HT-29 (cell line): ENCODE results near the gene MAK. TPM values are rescaled to one million over a fixed set of nuclear protein-coding genes. Genes with fewer than 3 reads are reported as not detected.
A peak's percentile ranks its signal among the peaks of the same experiment; 100 is the strongest.
"Not testable (repeated sequence)": the region's sequence is repeated elsewhere in the genome, so short reads cannot be mapped to it uniquely, and the experiment has no call there.

Experiments used
- DNase-seq: peaks from one replicate; pipeline ENCODE4 v3.0.0-alpha.2; 2015; ENCODE audit warnings: low spot score
- total RNA-seq: library from RNA; depleted of rRNA; stranded (reverse); fragments of >200 nt; shearing (Covaris generic); gene quantifications from 2 replicates; pipeline ENCODE4 v1.2.3, GENCODE V29; 2014; rRNA removed

MAK gene, protein sequence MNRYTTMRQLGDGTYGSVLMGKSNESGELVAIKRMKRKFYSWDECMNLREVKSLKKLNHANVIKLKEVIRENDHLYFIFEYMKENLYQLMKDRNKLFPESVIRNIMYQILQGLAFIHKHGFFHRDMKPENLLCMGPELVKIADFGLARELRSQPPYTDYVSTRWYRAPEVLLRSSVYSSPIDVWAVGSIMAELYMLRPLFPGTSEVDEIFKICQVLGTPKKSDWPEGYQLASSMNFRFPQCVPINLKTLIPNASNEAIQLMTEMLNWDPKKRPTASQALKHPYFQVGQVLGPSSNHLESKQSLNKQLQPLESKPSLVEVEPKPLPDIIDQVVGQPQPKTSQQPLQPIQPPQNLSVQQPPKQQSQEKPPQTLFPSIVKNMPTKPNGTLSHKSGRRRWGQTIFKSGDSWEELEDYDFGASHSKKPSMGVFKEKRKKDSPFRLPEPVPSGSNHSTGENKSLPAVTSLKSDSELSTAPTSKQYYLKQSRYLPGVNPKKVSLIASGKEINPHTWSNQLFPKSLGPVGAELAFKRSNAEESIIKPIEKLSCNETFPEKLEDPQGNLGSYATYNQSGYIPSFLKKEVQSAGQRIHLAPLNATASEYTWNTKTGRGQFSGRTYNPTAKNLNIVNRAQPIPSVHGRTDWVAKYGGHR
- 0.05 TPM in 1 of 2 replicates, not detected in the other for total RNA-seq

DNA sequence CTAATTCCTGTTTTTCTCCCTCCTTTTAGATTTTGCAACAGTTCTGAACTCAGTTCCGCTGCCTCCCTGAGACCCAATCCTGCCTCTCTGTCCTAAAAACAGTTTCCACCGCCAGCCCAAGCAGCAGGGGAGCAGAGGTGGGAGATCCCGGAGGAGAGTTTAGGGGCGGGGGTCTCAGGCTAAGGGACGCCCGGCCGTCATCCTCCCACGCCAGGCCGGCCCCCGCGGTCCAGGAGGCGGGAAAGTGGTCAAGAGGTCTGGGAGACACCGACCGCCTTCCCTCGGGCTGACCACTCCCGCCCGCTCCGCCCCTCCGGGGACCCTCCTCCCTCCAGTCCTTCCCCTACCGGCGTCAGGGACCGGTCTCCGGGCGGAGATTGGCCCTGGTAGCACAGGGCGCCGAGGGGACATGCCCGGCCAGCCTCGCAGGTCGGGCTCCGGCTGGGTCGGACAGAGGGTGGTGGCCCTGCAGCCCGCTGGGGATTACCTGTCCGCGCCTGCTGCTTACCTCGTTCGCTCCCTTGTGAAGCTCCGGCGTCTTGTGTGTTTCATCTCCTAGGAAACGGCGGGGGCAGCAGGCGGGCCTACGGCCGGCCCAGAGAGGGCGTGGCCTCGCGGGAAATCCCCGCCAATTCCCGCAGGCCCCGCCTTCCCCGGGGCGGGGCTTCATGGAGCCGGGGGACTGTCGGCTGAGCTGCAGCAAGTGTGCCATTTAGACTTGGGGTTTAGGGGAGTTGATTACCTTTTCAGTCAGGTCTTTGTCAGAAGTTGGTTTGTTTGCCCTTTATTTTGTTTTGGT lies at the start of gene MAK:
TSS of gene MAK (minus strand) at position 545 of the 799 bp plus-strand sequence. CDS start 7,891 bp downstream, outside the sequence.
- DNase-seq, result peak; percentile 93

DNA sequence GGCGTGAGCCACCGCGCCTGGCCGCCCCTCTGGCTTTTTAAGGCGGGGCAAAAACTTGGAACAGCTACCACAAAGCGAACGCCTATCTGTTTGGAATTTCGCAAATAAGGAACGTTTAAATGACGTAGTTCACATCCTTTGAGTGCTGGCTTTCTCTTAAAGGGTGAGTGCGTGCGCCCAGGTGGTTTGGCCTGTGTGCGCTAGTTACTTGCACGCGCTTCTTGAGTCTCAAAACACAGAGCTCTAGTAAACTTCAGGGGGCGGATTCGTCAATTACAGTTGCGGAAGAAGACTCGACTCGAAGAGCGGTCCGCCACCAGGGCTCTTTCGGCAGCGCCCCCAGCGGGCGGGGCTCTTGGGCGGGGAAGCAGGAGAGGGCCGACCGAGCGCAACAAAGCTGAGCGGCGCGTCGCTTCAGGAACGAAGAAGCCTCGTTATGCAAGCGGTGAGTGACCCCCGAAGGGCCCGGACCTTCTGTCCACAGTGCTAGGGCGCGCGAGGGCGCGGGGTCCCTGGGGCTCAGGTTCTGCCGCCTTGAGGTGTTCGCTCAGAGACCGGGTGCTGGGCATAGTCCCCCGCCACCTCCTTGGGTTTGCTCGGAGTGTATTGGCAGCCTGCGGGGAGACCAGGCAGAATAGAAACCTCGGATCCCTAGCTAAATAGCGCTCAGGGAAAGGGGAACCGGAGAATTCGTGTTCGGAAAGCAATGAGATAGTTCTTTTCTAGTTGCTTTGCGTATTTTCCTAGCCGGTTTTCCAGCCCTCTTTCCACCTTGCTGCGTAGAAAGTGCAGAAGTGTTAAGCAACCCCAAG lies 48.6 kb upstream of the MAK start, which contains the start of gene SYCP2L:
TSS of gene SYCP2L (plus strand) at position 362 of the 812 bp plus-strand sequence. CDS start at position 437, 75 bp downstream.
- no peak for DNase-seq

DNA sequence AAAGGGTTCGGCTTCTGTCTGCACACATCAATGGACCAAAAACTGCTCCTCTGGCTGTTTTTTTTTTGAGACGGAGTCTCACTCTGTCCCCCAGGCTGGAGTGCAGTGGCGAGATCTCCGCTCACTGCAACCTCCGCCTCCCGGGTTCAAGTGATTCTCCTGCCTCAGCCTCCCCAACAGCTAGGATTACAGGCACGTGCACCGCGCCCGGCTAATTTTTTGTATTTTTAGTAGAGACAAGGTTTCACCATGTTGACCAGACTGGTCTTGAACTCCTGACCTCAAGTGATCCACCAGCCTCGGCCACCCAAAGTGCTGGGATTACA lies 48.0 kb upstream of the MAK start:
- DNase-seq, result not testable (repeated sequence)

DNA sequence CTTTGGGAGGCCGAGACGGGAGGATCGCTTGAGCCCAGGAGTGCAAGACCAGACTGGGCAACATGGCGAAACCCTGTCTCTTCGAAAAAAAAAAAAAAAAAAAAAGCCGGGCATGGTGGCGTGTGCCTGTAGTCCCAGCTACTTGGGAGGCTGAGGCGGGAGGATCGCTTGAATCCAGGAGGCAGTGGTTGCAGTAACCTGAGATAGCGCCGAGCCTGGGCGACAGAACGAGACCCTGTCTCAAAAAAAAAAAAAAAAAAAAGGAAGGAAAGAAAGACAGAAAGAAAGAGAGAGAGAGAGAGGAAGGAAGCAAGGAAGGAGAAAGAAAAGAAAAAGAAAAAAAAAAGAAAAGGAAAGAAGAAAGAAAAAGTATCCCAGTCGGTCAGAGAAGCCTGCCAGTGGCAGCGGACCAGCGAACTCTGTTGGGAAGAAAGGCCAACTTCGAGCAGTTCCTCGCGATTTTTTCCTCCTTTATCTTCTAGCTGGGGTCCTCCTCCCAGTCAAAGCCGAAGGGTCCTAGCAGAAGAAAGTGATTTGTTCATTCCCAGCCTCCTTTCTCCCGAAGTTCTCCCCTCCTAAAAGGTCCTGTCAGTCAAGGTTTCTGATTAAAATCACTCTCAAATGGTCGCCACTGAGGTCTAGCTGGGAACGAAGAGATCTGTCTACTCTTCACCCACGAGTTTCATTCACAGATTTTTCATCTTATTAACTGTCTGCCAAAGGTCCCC lies 46.1 kb upstream of the MAK start:
- DNase-seq, result no peak

DNA sequence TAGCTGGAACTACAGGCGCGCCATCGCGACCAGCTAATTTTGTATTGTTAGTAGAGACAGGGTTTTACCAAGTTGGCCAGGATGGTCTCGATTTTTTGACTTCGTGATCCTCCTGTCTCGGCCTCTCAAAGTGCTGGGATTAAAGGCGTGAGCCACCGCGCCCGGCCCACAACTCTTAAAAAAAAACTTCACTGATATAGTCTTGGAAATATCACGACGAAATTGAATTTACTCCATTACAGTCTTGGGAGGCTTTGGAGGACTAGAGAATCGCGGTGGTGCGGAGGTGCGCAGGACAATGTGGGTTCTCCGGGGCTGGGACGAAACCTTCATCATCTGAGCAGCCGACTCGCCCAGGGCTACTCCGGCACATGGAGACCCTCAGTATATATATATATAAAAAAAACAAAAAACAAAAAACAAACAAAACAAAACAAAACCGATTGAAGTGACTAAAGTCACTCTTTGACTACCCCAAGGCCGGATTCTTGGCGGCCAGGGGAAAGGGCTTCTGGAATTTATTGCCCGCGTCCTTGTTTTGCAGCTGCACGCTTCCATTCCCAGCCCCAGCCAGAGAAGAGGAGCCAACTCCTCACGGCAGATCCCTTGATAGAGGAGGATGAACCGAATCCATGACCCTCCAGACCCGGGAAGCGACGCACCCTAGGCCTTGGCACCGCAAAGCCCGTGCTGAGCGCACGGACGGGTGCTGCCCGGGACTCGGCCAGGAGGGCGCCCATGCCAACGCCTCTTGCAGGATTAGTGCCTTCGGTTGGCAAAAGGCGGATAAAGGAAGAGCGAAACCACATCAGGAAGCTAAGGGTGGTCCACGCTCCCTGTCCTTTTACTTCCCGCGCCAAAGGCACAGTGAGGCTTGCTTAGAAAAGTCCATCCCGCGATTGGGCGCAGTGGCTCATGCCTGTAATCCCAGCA lies 45.2 kb upstream of the MAK start:
- no peak for DNase-seq

DNA sequence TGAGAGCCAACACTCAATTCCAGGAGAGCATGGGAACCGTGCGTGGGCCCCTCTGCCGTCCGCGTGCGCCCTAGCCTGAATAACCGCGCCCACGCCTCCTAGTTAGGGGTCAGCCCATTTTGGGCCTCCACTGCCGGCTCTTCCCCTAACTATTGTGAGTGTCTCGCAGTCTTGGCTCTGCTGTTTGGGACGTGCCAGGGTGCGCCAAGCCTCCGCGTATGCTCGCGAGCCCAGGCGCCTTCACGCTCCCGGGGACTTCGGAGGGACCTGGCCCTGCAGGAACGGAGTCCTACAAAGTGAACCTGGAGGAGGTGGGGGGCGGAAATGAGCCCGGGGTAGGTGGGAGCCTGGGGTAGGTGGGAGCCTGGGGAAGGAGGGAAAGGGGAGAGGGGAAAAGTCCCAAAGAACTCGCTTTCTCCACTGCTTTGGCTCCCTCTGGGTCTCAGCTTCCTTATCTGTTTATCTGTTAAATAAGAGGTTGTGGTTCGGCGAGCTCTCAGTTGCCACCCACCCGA lies 44.4 kb upstream of the MAK start:
- DNase-seq, result no peak

DNA sequence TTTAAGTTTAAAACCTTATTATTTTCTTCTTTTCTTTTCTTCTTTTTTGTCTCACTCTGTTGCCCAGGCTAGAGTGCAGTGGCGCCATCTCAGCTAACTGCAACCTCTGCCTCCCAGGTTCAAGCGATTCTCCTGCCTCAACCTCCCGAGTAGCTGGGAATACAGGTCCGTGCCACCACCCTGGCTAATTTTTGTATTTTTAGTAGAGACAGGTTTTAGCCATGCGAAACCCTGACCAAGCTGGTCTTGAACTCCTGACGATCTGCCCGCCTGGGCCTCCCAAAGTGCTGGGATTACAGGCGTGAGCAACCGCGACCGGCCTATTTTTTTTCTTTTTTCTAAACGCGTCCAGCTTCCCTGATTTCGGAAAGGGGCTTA lies 43.9 kb upstream of the MAK start:
- not testable (repeated sequence) for DNase-seq

DNA sequence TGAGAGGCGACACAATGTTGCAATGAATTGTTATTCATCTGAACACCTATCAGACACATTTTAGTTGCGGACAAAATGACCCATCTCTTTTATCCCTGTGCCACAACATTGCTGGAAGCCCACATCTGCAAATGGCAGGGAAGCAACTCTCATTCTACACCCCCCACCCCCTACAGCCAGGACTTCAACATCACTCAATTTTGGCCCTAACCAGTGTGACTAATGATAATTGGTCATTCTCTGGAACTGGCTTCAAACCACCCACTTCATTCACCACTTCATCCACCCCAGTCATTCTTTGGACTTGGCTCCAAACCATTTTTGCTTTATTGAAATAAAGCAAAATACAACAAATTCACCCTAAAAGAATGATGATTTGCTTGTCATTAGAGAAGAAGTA lies 42.0 kb upstream of the MAK start:
- DNase-seq, result no peak

DNA sequence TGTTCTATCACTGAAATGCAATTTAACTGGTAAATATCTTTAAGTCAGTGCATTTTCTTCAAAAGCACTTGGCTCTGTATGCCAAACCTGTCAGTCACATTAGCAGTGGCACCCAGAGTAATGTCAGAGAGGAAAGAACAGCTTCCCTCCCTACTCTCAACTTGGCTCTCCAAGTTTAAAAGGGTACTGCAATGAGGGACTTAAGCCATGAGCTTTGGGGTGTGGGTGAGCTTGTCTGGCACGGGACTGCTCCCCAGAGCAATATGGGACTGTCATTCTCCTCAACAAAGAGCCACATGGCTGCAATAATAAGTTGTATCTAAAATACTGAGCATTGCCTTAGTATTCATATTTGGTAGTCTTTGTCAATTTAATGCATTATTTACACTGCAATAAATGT lies 39.5 kb upstream of the MAK start:
- DNase-seq, result no peak

DNA sequence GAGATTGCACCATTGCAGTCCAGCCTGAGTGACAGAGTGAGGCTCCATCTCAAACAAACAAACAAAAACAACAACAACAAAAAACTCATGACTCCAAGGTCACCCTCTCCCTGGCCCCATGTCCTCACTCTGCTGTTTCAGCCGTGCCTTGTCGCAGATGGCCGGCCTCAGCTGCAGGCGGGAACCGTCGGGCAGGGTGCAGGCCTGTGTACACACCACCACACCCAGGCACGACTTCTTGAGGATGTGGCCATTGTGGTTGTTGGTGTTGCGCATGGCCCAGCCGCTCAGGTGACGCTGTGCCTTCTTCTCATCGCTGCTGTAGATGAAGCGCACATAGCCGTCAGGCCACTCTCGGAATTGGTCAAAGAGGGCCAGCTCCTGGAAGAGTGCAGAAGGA lies 38.7 kb upstream of the MAK start:
- DNase-seq, result no peak

DNA sequence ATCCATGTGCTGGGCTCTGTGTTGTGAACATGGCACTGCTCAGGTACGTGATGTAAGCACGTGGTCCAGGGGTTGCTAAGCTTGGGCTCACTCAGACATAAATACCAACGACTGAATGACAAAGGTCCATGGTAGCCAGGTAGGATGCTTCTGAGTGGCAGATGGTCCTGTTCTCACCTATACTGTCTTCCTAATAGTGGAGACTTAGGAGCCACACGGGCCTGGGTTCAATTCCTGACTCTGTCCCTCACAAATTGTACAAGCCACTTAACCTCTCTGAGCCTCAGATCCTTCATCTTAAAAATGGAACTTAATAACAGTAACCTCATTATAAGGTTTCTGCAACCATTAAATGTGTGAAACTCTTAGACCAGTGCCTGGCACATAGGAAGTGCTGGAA lies 36.7 kb upstream of the MAK start:
- no peak for DNase-seq

DNA sequence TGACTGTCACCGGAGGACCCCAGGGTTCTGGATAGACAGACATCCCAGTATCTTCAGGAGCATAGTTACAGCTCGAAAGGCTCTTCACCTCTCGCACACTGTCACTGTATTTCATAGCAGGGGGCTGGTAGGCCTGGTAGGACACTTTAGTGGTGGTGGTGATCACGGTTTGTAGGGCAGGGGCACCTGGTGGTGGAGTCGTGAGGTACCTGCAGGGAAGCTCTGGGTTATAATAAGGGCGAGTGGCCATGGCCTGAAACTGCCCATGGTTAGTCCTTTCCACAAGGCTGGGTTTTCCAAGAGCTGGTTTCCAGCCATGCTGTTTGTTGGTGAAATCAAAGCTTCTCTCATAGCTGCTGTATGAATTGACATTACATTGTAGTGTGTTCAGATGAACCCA lies 35.9 kb upstream of the MAK start:
- DNase-seq, result no peak

DNA sequence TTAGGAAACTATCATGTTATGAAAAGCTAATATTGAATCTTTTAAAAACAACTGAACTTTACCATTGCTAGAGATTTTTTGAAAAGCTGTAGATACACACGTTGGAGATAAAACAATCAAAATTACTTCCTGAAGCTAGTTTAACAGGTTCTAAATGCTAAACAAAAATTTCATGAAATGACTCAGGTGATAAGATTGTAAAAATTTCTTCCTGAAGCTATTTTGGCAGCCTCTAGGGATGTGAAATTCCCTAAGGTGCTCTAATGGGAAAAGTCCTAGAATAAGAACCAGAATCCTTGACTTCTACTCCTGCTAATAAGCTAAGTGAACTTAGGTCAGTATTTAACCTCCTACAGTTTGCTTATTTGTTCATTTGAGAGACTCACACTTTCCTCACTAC lies 35.0 kb upstream of the MAK start:
- no peak for DNase-seq

DNA sequence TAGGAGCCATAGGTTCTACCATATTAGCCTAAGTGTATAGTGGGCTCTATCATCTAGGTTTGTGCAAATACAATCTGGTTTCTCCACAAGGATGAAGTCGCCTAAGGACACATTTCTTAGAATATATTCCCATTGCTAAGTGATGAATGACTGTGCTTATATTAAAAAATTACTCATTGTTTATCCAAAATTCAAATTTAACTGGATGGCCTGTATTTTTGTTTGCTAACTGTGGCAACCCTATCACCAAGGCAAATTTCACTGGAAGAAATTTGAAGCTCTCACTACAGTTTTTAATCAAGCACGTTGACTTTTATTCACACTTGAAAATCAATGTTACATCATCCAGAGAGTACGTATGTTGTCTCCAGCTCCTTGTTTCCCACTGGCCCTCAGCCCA lies 29.6 kb upstream of the MAK start:
- DNase-seq, result no peak

DNA sequence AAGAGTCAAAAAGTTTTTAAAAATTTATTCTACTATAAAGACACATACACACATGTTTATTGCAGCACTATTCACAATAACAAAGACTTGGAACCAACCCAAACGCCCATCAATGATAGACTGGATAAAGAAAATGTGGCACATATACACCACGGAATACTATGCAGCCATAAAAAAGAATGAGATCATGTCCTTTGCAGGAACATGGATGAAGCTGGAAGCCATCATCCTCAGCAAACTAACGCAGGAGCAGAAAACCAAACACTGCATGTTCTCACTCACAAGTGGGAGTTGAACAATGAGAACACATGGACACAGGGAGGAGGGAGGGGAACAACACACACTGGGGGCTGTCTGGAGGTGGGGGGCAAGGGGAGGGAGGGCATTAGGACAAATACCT lies 28.4 kb upstream of the MAK start:
- DNase-seq, result not testable (repeated sequence)

DNA sequence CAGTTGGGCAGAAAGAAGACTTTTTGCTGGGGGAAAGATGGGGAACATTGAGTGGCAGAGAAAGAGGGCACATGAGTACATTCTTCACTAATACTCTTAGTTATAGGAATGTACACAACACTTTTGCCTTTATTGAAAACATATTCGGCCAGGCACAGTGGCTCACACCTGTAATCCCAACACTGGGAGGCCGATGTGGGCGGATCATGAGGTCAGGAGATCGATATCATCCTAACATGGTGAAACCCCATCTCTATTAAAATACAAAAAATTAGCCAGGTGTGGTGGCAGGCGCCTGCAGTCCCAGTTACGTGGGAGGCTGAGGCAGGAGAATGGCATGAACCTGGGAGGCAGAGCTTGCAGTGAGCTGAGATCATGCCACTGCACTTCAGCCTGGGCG lies 24.7 kb upstream of the MAK start:
- DNase-seq, result not testable (repeated sequence)

DNA sequence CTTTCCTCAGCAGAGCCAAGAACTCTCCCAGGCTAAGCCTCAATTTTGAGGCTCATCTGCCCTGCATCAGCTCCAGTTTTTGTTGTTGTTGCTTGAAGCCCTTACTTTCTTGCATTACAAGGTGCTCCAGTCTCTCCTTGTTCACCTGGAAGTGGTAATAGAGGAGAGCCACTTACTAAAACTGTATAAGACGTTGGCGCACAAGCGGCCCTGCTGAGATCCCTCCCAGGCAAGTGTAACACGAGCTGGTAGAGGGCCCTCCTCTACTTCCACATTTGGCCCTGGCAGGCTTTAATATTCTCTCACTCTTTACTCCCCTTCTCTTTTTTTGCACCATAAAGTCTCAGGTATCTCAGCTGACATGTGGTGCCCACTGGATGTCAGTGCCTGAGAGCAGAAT lies 24.0 kb upstream of the MAK start:
- DNase-seq, result no peak

DNA sequence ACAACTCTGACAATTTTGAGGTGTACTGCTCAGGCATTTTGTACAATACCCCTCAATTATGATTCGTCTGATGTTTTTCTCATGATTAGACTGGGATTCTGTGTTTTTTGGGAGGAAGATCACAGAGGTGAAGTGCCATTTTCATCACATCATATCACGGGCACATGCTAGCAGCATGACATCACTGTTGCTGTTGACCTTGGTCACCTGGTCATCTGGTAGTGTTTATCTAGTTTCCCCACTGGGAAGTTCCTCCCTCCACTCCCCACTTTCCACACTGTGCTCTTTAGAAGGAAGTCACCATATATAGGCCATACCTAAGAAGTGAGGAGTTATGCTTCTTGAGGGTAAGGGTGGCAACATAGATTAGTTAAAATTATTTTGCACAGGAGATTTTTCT lies 22.7 kb upstream of the MAK start:
- no peak for DNase-seq

DNA sequence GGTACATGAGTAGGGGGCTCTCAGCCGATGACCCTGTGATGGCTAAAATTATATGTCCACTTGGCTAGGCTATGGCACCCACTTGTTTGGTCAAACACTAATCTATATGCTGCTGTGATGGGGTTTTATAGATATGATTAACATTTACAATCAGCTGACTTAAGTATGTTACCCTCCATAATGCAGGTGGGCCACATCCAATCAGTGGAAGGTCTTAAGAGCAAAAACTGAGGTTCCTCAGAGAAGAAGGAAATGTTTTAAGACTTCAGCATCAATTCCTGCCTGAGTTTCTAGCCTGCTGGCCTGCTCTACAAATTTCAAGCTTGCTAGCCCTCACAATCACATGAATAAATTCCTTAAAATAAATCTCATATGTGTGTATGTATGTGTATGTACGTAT lies 18.9 kb upstream of the MAK start:
- no peak for DNase-seq
